Activated naive CD8-positive, alpha-beta T cell treated with anti-CD3 and anti-CD28 coated beads, Interleukin-2, amount 50 U/mL, for 24 hours (primary cell): Measurements from ENCODE around the gene GIMAP5.
A peak's percentile ranks its signal among the peaks of the same experiment; 100 is the strongest.
"Not testable (repeated sequence)": the region's sequence is repeated elsewhere in the genome, so short reads cannot be mapped to it uniquely, and the experiment has no call there.

Experiments
- ATAC-seq: fragments of 150-1000 bp; cut with Tn5 transposase; one replicate; pipeline ENCODE4 v1.10.0; 2021
- DNase-seq: peaks from one replicate; pipeline ENCODE4 v3.0.0; 2021
- H3K27ac Mint-ChIP-seq: one replicate; pipeline ENCODE4 v1.8.0; 2021; ENCODE audit warnings: mild to moderate bottlenecking, mixed read lengths
- H3K27me3 Mint-ChIP-seq: one replicate; pipeline ENCODE4 v1.8.0; 2021; ENCODE audit warnings: mixed read lengths
- H3K36me3 Mint-ChIP-seq: one replicate; pipeline ENCODE4 v1.8.0; 2021; ENCODE audit warnings: low read depth, mixed read lengths
- H3K4me1 Mint-ChIP-seq: one replicate; pipeline ENCODE4 v1.8.0; 2021; ENCODE audit warnings: mixed read lengths
- H3K4me3 Mint-ChIP-seq: one replicate; pipeline ENCODE4 v1.8.0; 2021; ENCODE audit warnings: mild to moderate bottlenecking, moderate library complexity, mixed read lengths
- H3K9me3 Mint-ChIP-seq: one replicate; pipeline ENCODE4 v1.8.0; 2021; ENCODE audit warnings: mixed read lengths

Gene GIMAP5

DNA sequence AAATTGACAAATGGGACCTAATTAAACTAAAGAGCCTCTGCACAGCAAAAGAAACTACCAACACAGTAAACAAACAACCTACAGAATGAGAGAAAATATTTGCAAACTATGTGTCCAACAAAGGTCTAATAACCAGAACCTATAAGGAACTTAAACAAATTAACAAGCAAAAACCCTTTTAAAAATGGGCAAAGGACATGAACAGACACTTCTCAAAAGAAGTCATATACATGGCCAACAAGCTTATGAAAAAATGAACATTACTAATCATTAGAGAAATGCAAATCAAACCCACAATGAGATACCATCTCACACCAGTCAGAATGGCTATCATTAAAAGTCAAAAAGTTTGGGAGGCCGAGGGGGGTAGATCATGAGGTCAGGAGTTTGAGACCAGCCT is 36.9 kb downstream of the GIMAP5 start:
- not testable (repeated sequence) for H3K4me3 Mint-ChIP-seq

GRCh38 chr7:150778014-150778737 is 41.0 kb downstream of the GIMAP5 start:
- ATAC-seq = no peak
- no peak overlapping the region for H3K4me3 Mint-ChIP-seq

More for the DNA sequence above, 36.9 kb downstream of the GIMAP5 start:
- H3K27me3 Mint-ChIP-seq, H3K36me3 Mint-ChIP-seq, ATAC-seq, H3K27ac Mint-ChIP-seq, H3K4me1 Mint-ChIP-seq, DNase-seq: not testable (repeated sequence)
- H3K9me3 Mint-ChIP-seq = peaks cover 19% of the 10 kb centered on the region

DNA sequence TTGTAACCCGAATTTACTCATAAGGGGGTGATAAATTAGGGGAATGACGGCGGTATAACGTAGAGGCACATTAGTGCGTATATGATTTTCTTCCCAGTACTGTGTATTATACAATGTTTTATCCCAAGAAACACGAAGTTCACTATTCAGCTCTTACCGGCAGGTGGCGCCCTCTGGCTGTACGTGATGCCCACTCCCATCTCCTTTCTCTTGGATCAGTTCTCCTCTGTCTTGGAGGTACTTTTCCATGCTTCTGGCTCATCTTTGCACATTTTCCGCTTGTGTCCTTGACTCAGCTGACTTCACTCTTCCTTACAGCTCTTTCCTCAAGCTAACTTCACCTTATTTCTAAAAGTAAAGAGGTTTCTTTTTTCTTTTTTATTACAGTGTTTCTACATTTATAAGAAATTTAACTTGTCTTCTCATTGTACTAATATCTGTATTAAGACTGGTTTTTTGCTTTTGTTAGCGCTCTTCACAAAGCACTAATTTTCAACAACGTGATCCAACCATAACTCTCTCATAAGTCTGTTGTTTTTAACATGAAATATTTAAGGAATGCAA is 41.6 kb downstream of the GIMAP5 start:
- no peaks in the 10 kb centered on the region for H3K27me3 Mint-ChIP-seq
- peaks cover 4% of the 10 kb centered on the region for H3K9me3 Mint-ChIP-seq
- ATAC-seq = peak; percentile 49
- H3K4me3 Mint-ChIP-seq = no peak overlapping the region
- no peak overlapping the region for H3K27ac Mint-ChIP-seq
- DNase-seq = peak; percentile 82
- H3K36me3 Mint-ChIP-seq = no peaks in the 10 kb centered on the region
- no peaks in the 10 kb centered on the region for H3K4me1 Mint-ChIP-seq

More at GRCh38 chr7:150778014-150778737, 41.0 kb downstream of the GIMAP5 start:
- no peaks in the 10 kb centered on the region for H3K27me3 Mint-ChIP-seq
- DNase-seq = no peak
- no peak overlapping the region for H3K27ac Mint-ChIP-seq
- no peaks in the 10 kb centered on the region for H3K4me1 Mint-ChIP-seq
- no peaks in the 10 kb centered on the region for H3K36me3 Mint-ChIP-seq
- H3K9me3 Mint-ChIP-seq = peaks cover 10% of the 10 kb centered on the region

DNA sequence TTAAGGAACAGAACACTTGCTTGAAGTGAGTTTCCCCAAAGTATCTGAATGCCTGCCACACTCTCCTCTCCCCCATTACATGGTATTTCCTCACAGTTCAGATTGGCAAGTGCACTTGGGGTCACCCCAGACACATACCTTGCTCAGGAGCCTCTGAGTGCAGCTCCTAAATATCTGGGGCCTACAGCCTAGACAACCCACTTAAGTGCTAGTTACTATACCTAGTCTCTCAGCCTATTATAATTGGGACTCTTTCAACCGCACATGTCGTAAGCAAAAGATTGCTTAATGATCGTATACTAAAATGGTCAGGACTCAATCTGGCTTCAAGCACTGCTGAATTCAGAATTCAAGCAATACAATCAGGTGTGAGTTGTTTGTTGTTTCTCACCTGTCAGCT is 43.1 kb downstream of the GIMAP5 start:
- Mint-ChIP-seq H3K36me3 (no peaks in the 10 kb centered on the region), H3K9me3 (no peaks in the 10 kb centered on the region), H3K4me3 (no peak overlapping the region), H3K27me3 (no peaks in the 10 kb centered on the region), H3K27ac (no peak overlapping the region), H3K4me1 (no peaks in the 10 kb centered on the region)
- no peak for DNase-seq
- ATAC-seq = no peak

GRCh38 chr7:150781103-150781502 is 43.9 kb downstream of the GIMAP5 start:
- Mint-ChIP-seq H3K9me3 (no peaks in the 10 kb centered on the region), H3K27me3 (no peaks in the 10 kb centered on the region), H3K4me1 (peaks cover 6% of the 10 kb centered on the region), H3K27ac (no peak overlapping the region), H3K36me3 (no peaks in the 10 kb centered on the region), H3K4me3 (no peak overlapping the region)
- DNase-seq (no peak), ATAC-seq (no peak)

GRCh38 chr7:150781961-150782360 is 44.7 kb downstream of the GIMAP5 start:
- Mint-ChIP-seq H3K27ac (no peak overlapping the region), H3K36me3 (no peaks in the 10 kb centered on the region), H3K9me3 (no peaks in the 10 kb centered on the region), H3K4me3 (no peak overlapping the region), H3K4me1 (peaks cover 6% of the 10 kb centered on the region), H3K27me3 (no peaks in the 10 kb centered on the region)
- DNase-seq (no peak), ATAC-seq (no peak)

DNA sequence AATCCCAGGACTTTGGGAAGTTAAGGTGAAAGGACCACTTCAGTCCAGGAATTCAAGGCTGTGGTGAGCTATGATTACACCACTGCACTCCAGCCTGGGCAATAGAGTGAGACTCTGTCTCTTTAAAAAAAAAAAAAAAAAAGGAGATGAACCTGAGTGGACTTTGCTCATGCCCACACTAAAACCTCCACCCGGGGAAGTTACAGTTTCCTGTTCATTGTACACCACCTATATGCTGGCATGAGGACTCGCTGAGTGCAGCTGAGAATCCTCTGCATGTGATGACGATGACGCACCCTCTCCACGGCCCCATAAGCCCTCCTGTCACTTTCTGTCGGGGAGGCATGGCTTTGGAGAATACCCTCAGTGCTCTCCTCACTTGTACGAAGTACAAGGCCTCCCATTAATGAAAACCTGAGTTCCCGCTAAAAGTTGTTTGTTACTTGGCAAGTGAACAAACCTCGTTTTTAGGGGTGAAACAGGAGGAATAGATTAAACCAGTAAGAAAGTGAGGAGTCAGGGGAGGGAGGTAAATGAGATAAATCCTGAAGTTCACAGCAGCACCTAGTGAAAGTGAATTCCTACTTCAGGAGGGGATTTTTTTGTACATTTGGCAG is 47.0 kb downstream of the GIMAP5 start:
- H3K27me3 Mint-ChIP-seq = peaks cover 1% of the 10 kb centered on the region
- DNase-seq = no peak
- H3K4me1 Mint-ChIP-seq = peaks cover 6% of the 10 kb centered on the region
- H3K27ac Mint-ChIP-seq = no peak overlapping the region
- no peaks in the 10 kb centered on the region for H3K9me3 Mint-ChIP-seq
- no peak for ATAC-seq
- no peaks in the 10 kb centered on the region for H3K36me3 Mint-ChIP-seq
- no peak overlapping the region for H3K4me3 Mint-ChIP-seq

DNA sequence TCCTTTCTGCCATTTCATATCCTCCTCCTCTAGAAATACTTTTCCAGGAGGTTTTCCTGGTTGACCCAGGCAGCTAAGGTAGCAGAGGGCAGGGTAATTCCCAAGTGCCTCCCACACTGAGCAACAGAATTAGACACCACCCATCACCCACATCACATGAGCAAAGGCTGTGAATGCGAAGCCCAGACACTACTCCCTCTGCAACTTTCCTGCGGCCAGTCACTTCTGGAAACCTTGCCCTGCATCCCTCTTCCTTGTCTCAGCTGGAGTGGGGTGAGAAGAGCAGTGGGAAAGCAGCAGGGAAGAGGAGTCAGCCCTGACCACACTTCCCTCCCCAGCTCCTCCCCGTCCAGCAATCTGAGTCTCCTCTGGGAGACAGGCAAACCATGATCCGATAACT is 47.7 kb downstream of the GIMAP5 start:
- Mint-ChIP-seq H3K27me3 (peaks cover 1% of the 10 kb centered on the region), H3K4me3 (no peak overlapping the region), H3K27ac (no peak overlapping the region), H3K9me3 (no peaks in the 10 kb centered on the region), H3K36me3 (no peaks in the 10 kb centered on the region), H3K4me1 (peaks cover 6% of the 10 kb centered on the region)
- no peak for DNase-seq
- ATAC-seq = no peak

GRCh38 chr7:150787321-150788281 is 50.4 kb downstream of the GIMAP5 start:
- Mint-ChIP-seq H3K9me3 (no peaks in the 10 kb centered on the region), H3K27ac (no peak overlapping the region), H3K27me3 (peaks cover 1% of the 10 kb centered on the region), H3K4me1 (peaks cover 6% of the 10 kb centered on the region), H3K4me3 (no peak overlapping the region), H3K36me3 (no peaks in the 10 kb centered on the region)
- DNase-seq (no peak), ATAC-seq (no peak)

GRCh38 chr7:150788474-150789269 is 51.5 kb downstream of the GIMAP5 start:
- H3K4me3 Mint-ChIP-seq = no peak overlapping the region
- H3K27ac Mint-ChIP-seq = no peak overlapping the region
- peaks cover 6% of the 10 kb centered on the region for H3K4me1 Mint-ChIP-seq
- ATAC-seq (no peak), DNase-seq (no peak)
- H3K36me3 Mint-ChIP-seq = no peaks in the 10 kb centered on the region
- H3K9me3 Mint-ChIP-seq = no peaks in the 10 kb centered on the region
- peaks cover 1% of the 10 kb centered on the region for H3K27me3 Mint-ChIP-seq

GRCh38 chr7:150790416-150791075 is 53.3 kb downstream of the GIMAP5 start:
- H3K4me1 Mint-ChIP-seq = peaks cover 6% of the 10 kb centered on the region
- H3K27ac Mint-ChIP-seq = no peak overlapping the region
- no peaks in the 10 kb centered on the region for H3K9me3 Mint-ChIP-seq
- ATAC-seq = no peak
- no peak for DNase-seq
- H3K4me3 Mint-ChIP-seq = no peak overlapping the region
- no peaks in the 10 kb centered on the region for H3K36me3 Mint-ChIP-seq
- peaks cover 1% of the 10 kb centered on the region for H3K27me3 Mint-ChIP-seq

DNA sequence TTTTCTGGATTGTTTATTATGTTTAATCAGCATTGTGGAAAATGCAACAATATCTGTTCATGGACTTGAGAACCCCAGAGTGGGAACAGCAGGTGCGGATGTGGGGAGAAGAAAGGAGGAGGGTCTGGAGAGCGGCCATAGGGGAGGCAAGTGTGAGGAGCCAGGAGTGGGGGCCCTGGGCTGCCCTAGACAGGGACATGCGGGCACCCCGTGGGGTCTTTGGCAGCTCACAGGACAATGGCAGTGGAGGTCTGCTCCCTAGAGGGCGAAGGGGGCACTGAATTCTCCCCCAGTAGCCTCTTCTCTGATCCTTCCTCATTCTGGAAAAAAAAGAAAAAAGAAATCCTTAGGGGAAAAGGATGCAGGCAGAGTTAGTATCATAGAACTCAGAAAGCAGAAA is 54.1 kb downstream of the GIMAP5 start:
- ATAC-seq (no peak), DNase-seq (no peak)
- no peak overlapping the region for H3K4me3 Mint-ChIP-seq
- H3K4me1 Mint-ChIP-seq = no peaks in the 10 kb centered on the region
- H3K9me3 Mint-ChIP-seq = no peaks in the 10 kb centered on the region
- H3K36me3 Mint-ChIP-seq = no peaks in the 10 kb centered on the region
- no peak overlapping the region for H3K27ac Mint-ChIP-seq
- peaks cover 2% of the 10 kb centered on the region for H3K27me3 Mint-ChIP-seq

DNA sequence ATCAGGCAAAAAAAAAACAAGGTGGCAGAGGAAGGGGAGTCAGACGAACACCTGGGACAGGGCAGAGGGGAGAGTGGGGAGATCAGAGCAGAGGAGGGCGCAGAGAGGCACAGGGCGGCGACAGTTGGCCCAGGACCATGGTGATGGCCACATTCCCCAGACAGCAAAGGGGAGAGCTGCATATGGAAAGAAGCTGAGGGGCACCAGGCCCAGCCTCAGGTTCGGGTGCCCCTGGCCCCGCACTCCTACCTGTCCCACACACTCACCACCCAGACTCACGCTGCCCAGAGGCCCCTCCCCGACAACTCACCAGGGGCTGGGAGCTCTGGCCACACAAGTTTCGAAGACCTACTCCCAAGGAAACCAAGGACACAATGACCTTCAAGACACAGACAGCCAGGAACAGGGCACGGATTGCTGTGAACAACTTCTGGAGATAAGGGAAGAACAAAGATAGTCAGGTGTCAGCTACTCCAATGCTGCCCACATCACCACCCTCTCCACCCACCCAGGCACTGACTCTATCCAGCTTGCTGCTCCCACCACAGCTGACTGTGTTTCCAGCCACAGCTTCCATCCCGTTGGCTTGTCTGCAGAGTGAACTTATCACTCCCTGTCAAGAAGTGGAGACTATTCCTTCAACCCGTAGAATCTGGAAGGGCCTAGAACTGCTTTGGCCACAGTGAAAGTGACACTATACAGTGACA is 54.7 kb downstream of the GIMAP5 start:
- peaks cover 4% of the 10 kb centered on the region for H3K27me3 Mint-ChIP-seq
- no peak overlapping the region for H3K27ac Mint-ChIP-seq
- no peak overlapping the region for H3K4me3 Mint-ChIP-seq
- no peaks in the 10 kb centered on the region for H3K9me3 Mint-ChIP-seq
- H3K4me1 Mint-ChIP-seq = no peaks in the 10 kb centered on the region
- no peaks in the 10 kb centered on the region for H3K36me3 Mint-ChIP-seq
- ATAC-seq = no peak
- DNase-seq = no peak
